Right renal cortex interstitium (tissue), 3 donors: ENCODE results near the gene OPCML. TPM values are rescaled to one million over a fixed set of nuclear protein-coding genes. Genes with fewer than 3 reads are reported as not detected.

Source experiments
- DNase-seq, 3 donors: peaks; one replicate each; pipeline ENCODE4 v3.0.0-alpha.2; 2013; ENCODE audit warnings: low read depth in 3 of 3, low spot score in 2 of 3
- polyA plus RNA-seq, 3 donors: library from polyadenylated mRNA; unstranded; fragments of 120-200 nt; gene quantifications; one replicate each; pipeline ENCODE4 v1.2.1, GENCODE V29; 2013; ENCODE audit not compliant: insufficient read length in 3 of 3

Gene OPCML
- polyA plus RNA-seq, 3 donors = 14.1 to 19.4 (median 19.1) TPM

DNA sequence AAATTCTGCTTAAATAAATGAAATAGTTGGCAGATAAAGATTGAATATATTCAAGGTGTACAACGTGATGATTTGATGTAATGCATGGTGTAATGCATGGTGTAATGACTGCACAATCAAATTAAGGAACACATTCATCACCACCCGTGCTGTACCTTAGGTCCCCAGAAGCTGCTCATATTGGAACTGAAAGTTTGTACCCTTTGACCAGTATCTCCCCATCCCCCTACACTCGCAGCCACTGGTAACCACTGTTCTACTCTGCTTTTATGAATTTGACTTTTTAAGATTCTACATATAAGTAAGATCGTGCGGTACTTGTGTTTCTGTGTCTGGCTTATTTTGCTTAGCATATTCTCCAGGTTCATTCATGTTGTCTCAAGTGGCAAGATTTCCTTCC, 445.8 kb downstream of the OPCML start:
- DNase-seq = no peak

DNA sequence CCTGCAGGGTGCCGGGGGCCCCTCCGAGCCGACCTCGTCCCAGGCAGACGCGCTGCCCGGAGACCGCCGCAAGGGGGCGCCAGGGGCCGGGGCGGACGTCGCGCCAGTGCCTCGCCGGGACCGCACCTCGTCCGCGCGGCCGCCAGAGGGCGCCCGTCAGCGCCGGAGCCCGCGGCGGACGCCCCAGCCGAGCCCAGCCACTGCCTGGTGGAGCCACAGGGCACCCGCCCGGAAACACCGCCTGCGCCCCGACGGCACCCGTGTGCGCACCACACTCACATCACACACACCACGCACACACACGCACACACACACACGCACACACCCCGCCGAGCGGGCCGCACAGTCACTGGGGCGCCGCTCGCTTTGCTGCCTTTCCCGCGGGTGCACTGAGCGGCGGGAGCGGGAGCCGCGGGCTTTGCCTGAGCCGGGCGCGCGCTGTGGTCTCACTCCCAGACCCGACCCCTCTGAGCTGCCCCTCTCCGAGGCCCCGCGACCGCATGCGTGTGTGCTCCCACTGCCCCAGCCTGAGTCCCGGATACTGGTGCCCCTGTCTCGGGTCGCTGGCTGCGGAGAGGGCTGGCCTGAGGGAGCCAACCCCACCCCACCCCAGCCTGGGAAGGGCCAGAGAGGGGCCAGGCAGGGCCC, 449.3 kb downstream of the OPCML start:
- peak in 2 of 3 donors; percentile 14 to 57 for DNase-seq

DNA sequence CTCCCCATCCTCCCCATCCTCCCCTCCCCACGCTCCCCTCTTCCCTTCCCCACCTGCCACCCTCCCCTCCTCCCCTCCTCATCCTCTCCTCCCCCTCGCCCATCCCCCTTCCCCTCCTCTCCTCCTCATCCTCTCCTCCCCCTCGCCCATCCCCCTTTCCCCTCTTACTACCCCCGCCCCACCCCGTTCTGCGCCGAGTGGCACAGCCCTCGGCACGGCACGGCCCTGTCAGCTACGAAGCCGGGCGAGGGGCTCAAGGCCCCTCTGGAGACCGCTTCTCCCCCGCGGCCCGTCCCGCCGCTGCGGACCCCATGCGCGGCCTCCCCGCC, 449.9 kb downstream of the OPCML start:
- DNase-seq = no peak

DNA sequence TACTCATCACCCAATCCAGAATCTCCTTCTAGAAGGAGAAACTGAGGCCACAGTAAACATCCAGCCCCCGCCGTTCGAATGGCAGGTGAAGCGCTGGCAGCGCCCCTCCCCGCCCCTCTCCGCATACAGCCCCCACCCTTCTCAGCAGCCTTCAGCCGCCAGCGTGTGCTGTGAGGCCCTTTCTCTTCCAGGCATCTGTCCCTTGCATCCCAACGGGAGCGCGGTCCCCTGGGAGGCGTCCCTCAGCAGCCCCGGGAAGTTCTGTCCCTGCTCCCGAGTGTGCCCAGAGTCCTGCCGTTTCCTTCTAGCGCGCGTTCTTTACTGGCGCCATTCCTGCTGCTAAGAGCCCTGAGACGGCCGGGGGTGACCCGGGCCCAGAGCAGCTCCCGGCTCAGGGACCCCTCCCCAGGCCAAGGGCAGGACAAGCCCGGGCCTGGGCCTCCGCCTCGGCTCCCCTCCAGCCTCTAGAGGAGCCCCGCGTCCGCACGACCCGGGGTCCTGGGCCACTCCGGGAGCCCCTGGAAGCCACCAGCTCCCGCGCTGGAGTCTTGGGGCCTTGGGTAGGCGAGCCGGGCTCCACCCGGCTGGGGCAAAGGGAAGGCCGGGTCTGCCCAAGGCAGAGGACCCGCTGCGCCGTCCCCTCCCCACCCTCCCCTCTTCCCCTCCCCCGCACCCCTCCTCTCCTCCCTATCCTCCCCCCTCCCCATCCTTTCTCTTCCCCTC, 450.4 kb downstream of the OPCML start:
- no peak for DNase-seq

DNA sequence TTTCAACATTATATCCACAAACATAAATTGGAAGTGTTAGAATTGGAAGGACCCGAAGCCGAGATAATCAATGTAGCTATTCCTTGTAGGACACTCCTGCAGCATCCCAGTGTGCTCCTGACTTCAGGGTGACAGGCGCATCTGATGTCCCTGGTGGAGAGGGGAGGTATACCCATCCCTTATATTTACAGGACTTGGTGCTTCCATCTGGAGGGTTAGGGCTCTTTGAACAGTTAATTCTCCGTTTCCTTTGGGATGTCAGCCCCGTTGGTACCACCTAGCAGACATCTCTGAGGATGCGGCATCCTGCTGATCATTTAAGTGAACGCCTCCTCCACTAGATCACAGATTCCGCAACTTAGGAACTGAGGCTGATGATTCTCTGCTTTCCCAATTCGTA, 451.3 kb downstream of the OPCML start:
- DNase-seq = no peak

DNA sequence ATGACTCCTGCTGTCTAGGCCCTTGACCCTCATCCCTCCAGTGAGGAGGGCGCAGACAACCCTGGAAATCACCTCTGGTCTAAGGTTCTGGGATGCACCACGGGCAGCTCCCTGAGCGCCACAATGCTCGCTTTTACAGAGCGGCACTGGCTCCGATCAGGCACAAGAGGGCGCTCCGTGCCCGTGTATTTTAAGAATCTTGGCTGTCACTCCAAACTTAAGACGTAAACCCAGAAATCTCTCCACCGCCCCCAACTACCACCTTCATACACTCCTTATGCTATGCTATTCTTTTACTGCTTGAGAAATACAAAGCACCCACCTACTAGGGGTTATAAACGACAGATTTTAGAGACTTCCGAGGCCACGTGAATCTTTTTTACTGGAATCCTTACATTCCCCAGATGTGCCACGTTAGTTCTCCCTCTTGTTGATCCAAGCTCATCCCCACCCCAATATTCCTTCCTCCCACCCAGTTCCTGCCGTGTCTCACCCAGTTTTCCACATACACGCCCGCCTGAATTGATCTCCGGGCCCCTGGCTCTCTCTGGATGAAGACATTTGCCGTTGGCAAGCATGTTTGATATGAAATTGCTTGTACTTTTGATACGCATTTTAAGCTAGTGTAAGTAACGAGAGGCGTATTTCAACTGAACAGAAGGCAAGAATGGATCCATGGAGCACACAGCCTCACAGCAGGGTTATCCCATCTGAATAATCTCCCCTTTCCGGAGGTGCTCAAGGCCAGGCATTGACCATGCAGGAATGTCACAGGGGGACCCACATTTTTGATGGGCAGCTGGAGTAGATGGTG, 453.5 kb downstream of the OPCML start:
- DNase-seq = peak in 1 of 3 donors; percentile 10

DNA sequence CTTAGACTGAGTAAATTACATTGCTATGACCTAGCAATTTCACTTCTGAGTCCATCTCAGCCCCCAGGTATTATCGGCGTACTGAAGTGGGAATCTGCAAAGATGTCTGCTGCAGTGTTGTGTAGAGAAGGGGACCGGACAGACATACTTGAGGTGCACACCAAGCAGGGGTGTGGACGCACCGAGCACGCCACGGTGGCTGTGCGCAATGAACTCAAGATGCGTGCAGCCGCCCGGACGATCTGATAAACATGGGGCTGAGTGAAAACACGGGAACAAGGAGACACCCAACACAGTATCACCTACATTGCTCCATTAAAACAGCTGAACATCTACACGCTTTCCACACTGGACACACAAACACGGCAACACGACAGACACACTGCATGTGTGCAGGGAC, 454.3 kb downstream of the OPCML start:
- DNase-seq = no peak

DNA sequence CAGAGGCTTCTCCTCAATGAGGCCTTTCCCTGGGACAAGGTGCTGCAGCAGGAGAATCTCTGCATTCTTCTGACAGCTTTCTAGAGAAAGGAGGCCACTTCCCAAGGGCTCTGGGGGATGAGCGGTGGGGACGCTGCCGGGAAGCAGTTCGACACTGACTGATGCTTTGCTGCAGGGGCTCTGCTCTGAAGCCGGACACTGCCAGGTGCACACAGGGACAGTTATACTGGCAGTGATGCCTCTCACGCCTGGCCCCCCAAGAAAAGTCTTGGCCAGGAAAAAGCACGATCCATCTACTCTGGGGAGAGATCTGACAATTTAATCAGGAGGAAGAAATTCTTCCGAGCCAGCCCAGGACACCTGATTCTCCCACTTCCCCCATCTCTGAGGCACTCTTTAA, 456.9 kb downstream of the OPCML start:
- DNase-seq = no peak

DNA sequence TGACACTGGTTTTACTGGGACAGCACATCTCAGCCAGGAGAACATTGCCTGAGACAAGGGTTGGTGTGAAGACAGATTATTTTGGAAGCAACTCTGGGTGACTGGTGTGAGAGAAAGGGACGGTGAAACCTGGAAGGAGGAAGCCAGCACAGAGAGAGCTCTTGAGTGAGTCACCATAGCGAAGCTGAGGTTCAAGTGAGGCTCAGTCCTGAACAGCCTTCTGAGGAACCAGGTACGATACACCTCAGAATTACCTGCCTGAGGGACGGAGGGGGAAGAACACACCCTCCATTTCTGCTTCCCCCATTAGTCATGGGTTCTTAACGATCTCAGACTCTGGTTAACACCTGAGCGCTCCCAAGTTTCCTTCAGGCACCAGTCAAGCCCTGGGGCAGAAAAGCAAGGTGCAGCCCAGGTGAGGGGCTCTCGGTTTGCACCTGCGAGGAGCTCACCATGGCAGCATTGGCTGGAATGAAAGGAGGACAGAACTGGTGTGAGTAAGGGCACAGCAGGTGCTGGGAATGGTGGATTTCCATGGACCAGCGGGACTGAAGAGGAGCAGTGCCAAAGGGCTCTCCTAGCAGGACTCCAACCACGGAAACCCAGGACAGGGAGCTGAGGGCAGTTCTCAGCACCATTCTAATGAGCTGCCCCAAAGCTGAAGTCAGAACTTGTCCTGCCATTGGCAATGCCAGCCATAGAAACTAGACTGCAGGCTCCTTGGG, 459.3 kb downstream of the OPCML start:
- DNase-seq = no peak

DNA sequence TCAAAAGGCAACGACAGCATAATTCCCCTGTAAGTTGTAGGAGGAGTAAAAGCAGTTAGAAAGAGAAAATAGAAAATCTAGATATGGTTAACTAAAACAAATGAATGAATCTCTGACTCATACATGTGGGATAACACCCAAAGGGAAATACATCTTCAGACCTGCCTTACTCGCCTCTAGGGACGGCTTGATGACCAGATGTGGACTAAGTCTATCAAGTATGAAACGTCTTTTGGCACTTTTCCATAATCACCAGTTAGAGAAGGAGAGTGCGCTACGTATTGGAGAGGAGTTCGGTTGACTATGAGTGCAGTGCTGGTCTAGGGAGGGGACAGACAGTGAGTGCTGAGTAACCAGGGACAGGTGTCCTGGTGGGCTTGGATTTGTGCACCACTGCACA, 459.9 kb downstream of the OPCML start:
- DNase-seq = no peak

DNA sequence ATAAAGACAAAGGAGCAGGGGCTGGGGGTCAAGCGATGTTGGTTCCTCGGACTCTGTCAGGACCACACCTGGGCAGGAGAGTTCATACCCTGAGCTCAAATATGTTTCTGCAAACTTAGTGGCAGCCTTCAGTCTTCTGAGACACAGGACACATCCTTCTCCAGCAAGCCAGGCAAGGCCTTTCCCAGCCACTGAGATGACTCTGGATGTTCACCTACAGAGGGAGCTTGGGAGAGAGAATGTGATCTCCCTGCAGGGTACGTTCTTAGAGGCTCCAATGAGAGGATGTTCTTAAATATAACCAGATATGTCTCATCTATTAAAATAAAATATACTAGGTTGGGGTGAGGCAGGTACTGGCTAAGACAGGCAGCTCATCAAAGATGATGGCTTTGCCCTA, 461.5 kb downstream of the OPCML start:
- DNase-seq = no peak

DNA sequence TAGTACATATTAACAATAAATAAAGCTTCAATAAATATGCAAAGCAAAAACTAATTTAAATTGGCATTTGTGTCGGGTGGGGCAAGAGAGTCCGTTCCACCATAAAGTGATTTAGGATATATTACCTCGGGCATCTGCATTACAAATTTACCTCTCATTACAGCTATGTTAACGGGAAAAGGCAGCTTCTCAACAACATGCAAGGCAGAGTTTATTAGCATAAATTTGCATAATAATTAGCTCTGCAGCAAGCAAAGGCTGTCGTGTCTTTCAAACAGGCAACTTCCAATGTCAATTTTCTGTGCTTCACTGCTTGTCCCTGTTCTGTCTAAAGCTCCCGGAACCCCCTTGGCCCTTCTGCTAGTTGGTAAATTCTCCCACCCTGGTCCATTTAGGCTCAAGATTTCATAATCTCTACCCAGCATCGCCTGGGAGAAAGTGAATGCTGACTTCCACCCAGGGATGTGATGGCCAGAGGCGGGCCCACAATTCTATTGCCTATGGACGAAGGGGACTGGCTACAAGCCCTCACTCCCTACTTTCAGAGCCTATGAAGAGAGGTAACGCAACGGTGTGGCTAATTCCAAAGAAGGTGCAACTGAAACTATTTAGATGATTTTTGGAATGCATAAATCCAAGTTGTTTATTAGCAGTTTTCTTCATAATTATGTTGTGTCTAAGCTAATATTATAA, 462.1 kb downstream of the OPCML start:
- no peak for DNase-seq

DNA sequence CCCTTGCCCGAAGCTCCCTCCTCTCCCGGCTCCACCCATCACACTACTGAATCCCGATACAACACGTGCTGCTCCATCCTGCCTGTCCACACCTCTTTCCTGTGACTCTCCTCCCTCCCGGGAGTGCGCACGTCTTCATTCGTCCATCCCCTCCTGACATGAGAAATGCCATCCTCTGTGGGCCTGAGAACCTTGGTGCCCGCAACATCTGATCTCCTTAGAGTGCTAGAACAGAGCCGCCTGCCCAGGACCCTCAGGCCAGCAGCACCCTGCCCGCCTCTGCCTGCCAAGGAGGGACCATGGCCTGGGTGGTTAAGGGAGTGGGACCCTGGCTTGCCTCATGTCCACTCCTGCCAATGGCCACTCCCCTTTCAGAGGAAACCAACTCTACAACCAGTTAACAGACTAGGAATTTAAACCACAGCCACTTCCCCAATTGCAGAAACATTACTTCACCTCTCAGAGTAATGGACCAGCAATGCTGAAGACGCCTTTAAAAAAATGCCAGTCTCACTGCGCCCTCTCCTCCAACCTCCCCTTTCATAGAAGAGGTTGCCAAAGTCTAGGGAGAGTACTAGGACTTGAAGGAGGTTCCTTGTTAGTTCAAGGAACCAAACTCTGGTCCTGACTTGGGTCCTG, 466.3 kb downstream of the OPCML start:
- no peak for DNase-seq

DNA sequence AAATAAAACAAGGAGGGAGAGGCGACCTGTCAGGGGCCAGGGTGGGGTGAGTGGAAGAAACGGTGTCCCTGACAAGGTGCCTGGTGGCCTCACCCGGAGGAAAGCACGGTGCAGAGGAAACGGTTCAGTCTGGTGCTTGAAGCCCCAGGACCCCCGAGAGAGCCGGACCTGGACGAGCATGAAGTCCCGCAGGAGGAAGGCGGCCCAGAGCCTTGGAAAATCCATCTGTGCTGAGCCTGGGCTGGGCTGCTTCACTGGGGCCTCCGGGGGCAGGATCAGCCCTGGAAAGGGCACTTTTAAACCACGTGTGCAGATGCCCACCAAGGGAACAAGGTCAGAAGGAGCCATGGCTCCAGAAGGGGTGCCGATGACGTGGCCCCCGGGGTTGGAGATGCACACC, 467.3 kb downstream of the OPCML start:
- DNase-seq = no peak

DNA sequence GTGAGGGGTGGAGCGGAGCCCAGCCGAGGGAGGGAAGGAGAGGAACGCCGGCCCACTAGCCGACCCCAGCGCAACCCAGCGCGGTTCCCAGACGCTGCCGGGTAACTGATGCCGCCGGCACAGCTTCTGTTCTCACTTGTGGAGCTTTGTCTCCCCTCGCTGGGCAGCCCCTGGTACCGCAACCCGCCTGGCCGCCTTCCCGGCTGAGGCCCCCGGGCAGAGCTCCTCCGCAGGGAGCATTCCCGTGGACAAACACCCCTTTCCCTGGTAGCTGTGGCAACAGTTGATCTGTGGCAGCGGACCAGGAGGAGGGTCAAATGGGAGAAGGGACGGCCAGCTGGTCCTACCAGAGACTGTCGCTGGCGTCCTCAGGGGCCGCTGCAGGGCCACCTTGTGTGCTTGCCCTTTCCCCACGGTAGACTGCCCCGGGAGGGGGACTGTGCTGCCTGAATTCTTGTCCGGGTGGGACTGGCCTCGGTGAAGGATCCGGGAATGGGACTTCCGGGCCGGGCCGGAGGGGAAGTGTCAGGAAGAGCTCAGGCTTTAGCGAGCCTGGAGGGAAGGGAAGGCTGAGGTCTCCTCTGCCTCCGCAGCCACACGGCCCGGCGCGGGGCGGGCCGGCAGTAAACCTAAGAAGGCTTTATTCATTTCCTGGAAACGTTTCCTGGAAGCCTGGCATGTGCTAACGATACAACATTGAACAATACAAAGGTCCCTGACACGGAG, 468.0 kb downstream of the OPCML start:
- DNase-seq = peak; percentile 76 to 82 (median 79)

DNA sequence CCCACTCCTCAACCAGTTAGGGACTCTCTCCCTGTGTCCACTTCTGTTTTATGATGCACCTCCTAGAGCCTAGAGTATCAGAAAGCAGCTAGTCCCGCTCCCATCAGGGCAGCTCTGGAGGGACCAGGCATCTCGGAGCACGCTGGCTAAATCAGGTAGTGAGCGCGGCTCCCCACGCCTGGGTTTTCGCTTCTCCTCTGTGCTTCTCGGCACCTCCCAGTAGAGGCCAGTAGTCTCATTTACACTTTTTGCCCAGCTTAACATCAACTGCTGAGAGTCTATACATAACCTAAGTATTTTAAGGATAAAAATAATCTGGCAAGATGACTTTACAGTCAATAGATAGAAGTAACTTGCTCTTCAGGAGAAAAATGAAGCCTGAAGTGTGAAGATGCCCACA, 473.8 kb downstream of the OPCML start:
- DNase-seq = no peak

DNA sequence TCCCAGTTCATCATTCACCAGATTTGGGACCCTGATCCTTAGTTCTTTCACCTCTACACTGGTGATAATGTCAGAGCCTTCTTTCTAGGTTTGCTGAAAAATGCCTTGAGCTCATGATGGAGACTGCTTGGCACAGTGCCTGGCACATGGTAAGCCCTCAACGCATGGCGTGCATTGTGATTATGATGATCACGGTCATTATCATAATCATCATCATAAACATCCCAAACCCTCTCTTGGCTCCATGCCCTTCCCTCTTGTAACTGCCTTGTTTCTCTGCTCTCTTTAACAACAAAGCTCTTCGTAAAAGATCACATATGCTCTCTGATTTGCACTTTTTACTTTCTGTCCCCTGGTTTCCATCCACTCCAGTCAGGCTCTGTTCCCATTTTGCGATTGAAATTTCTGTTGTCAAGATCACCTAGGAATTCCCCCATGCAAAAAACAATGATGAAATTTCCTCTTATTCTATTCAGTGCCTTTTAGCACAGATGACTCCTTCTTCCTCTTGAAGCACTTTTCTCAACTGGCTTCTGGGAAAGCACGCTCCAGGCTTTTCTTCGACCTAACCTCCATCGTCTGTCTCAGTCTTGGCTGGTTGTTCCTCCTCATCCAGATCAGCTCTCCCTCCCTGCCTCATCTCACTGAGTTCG, 479.1 kb downstream of the OPCML start:
- no peak for DNase-seq

DNA sequence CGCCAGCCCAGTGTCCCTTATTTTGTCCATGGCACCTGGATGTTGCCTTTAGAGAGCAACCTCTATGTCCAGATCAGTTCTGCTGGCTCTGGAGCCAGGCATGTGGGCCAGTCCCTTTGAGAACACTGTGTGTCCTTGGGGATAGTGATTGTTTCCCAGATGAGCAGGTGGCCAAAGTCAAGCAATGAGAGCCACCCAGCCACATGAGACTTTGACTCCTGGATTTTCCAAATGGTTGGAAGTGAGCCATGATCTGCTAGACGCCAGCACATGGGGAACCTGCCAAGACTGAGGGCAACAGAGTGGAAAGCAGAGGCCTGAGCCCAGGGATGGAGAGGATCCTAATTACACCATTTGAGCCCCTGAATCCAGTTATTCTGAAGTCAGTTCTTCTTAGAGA, 479.8 kb downstream of the OPCML start:
- DNase-seq = no peak
